AG04449 (cell line): ENCODE data around the gene STARD8.

Experiments
- CTCF ChIA-PET: fragments of 350-600 bp; formaldehyde crosslinking; extraction: SDS; loops from one replicate; lab custom pipeline; 2021; ENCODE audit warnings: antibody characterized with exemption; lab: Yijun Ruan, JAX
- POLR2A ChIA-PET: fragments of 400-600, 350-600 bp; formaldehyde crosslinking; extraction: SDS; loops from one replicate; lab custom pipeline; 2020; ENCODE audit warnings: antibody characterized with exemption, inconsistent platforms; lab: Yijun Ruan, JAX
- DNase-seq: peaks from one replicate; pipeline ENCODE4 v3.0.0-alpha.2; 2010; ENCODE audit warnings: low read depth, low spot score
- H3K4me3 ChIP-seq: 2 replicates; pipeline ENCODE4 v1.5.1; 2011; ENCODE audit warnings: low read depth, mild to moderate bottlenecking, control low read depth, low read length
- CTCF ChIP-seq: IDR thresholded peaks from one replicate; pipeline ENCODE4 v1.5.1; 2011; ENCODE audit warnings: mild to moderate bottlenecking, moderate library complexity, low read length, control low read depth, inconsistent platforms; ENCODE audit not compliant: insufficient read depth; ENCODE audit errors: missing control alignments

The STARD8 gene

GRCh38 chrX:68677998-68678397, 30.5 kb downstream of the STARD8 start:
- CTCF ChIA-PET = interaction anchor here (1.1 kb wide), 1 partner anchor 9 kb away, joined by 4 read pairs; no protein-coding TSS in a partner anchor
- no peak overlapping the region for H3K4me3 ChIP-seq
- no peak for TF ChIP-seq CTCF
- POLR2A ChIA-PET = no interaction called here
- DNase-seq = no peak

GRCh38 chrX:68681443-68681941, 34.0 kb downstream of the STARD8 start:
- H3K4me3 ChIP-seq = no peak overlapping the region
- no peak for TF ChIP-seq CTCF
- CTCF ChIA-PET = no interaction called here
- peak; percentile 14 for DNase-seq
- POLR2A ChIA-PET = no interaction called here

- POLR2A ChIA-PET = no interaction called here
- no peak for TF ChIP-seq CTCF
- CTCF ChIA-PET = interaction anchor here (1.3 kb wide), 1 partner anchor 37 kb away, joined by 4 read pairs; no protein-coding TSS in a partner anchor
- H3K4me3 ChIP-seq = no peak overlapping the region
- DNase-seq = no peak
Measured at GRCh38 chrX:68682790-68683189, 35.3 kb downstream of the STARD8 start.

GRCh38 chrX:68683580-68683979, 36.1 kb downstream of the STARD8 start:
- DNase-seq = no peak
- ChIA-PET POLR2A (no interaction called here), CTCF (interaction anchor here (1.1 to 1.3 kb wide), 2 partner anchors 12 to 37 kb away, joined by 4 read pairs; no protein-coding TSS in a partner anchor)
- TF ChIP-seq CTCF = no peak
- no peak overlapping the region for H3K4me3 ChIP-seq

- DNase-seq = no peak
- no peak for TF ChIP-seq CTCF
- H3K4me3 ChIP-seq = no peak overlapping the region
- POLR2A ChIA-PET = no interaction called here
- CTCF ChIA-PET = interaction anchor here (1.1 kb wide), 1 partner anchor 13 kb away, joined by 4 read pairs; no protein-coding TSS in a partner anchor
Measured at GRCh38 chrX:68684291-68684918, 36.9 kb downstream of the STARD8 start.

GRCh38 chrX:68684919-68685304, 37.4 kb downstream of the STARD8 start:
- ChIA-PET POLR2A (no interaction called here), CTCF (interaction anchor here (1.0 kb wide), 1 partner anchor 13 kb away, joined by 3 read pairs; no protein-coding TSS in a partner anchor)
- no peak for DNase-seq
- H3K4me3 ChIP-seq = no peak overlapping the region
- no peak for TF ChIP-seq CTCF
